ENCODE results near the gene RAX. TPM values are rescaled to one million over a fixed set of nuclear protein-coding genes. Genes with fewer than 3 reads are reported as not detected.

Gene RAX
- total and polyA plus RNA-seq, 2 donors (not counting 1 experiment from before 2014, with no cell fraction given), result not detected

- peaks cover 11% of the 10 kb centered on the region for H3K4me1 Mint-ChIP-seq
- no peak for DNase-seq
- Histone ChIP-seq H3K79me2 (ENCODE audit: control insufficient read depth, insufficient read depth, low read length) (no peaks in the 10 kb centered on the region), H3K27me3 (replicated peaks in 1 of 4; ENCODE audit: control extremely low read depth in 1 of 4, control insufficient read depth in 3 of 4, insufficient read depth in 4 of 4, low read length in 3 of 4) (peaks cover 0 to 71% (median 50%) of the 10 kb centered on the region in 4 experiments), H2AFZ (ENCODE audit: insufficient read depth, low read depth, low read length, poor library complexity, severe bottlenecking) (no peak overlapping the region), H3K4me2 (replicated peaks; ENCODE audit: low read depth, low read length, poor library complexity, severe bottlenecking) (no peak overlapping the region), H4K20me1 (ENCODE audit: control insufficient read depth, insufficient read depth, low read length, poor library complexity, severe bottlenecking) (no peaks in the 10 kb centered on the region), H3K9me3 (ENCODE audit: control extremely low read depth in 1 of 3, control insufficient read depth in 2 of 3, insufficient read depth in 1 of 3, low read length in 2 of 3) (peaks cover 0 to 27% (median 1%) of the 10 kb centered on the region in 3 donors), H3K4me3 (ENCODE audit: control extremely low read depth in 1 of 5, extremely low read depth in 1 of 5, insufficient read depth in 1 of 5, low read depth in 2 of 5, low read length in 4 of 5) (no peak overlapping the region), H3K27ac (ENCODE audit: low read length in 2 of 2) (no peak overlapping the region), H3K4me1 (ENCODE audit: control insufficient read depth in 2 of 2, insufficient read depth in 2 of 2, low read length in 2 of 2) (peaks cover 19 to 29% of the 10 kb centered on the region in 2 donors), H3K36me3 (replicated peaks in 1 of 2; ENCODE audit: control extremely low read depth in 1 of 2, control insufficient read depth in 1 of 2, extremely low read depth in 1 of 2, insufficient read depth in 2 of 2, low read length in 1 of 2) (no peaks in the 10 kb centered on the region), H3K9ac (ENCODE audit: low read length) (no peak overlapping the region)
- TF ChIP-seq, protein P1, sequence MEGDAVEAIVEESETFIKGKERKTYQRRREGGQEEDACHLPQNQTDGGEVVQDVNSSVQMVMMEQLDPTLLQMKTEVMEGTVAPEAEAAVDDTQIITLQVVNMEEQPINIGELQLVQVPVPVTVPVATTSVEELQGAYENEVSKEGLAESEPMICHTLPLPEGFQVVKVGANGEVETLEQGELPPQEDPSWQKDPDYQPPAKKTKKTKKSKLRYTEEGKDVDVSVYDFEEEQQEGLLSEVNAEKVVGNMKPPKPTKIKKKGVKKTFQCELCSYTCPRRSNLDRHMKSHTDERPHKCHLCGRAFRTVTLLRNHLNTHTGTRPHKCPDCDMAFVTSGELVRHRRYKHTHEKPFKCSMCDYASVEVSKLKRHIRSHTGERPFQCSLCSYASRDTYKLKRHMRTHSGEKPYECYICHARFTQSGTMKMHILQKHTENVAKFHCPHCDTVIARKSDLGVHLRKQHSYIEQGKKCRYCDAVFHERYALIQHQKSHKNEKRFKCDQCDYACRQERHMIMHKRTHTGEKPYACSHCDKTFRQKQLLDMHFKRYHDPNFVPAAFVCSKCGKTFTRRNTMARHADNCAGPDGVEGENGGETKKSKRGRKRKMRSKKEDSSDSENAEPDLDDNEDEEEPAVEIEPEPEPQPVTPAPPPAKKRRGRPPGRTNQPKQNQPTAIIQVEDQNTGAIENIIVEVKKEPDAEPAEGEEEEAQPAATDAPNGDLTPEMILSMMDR (IDR thresholded peaks at IDR 0.05), result no peak
- TF ChIP-seq EZH2 (IDR thresholded peaks at IDR 0.05; ENCODE audit: borderline replicate concordance, insufficient read depth, low read depth, low read length, poor library complexity, severe bottlenecking), result no peak
- H3K9me3 Mint-ChIP-seq (ENCODE audit: insufficient read depth), result no peaks in the 10 kb centered on the region
- intact Hi-C loops (cut with micrococcal nuclease), result no loop called here
- H3K27me3 Mint-ChIP-seq, result peaks cover 65% of the 10 kb centered on the region
- no peak overlapping the region for H3K4me3 Mint-ChIP-seq
- ChIA-PET CTCF (interaction anchor here (0.6 kb wide), 1 partner anchor 205 kb away, joined by 3 read pairs; no protein-coding TSS in a partner anchor), POLR2A (no interaction called here)
- ATAC-seq (ENCODE audit: low read depth), result no peak
- WGBS (ENCODE audit: insufficient coverage), result 14% methylated on average over 2 of the region's 6 CpGs
- no peak overlapping the region for H3K27ac Mint-ChIP-seq
These were observed 2.2 kb upstream of the RAX start for GRCh38 chr18:59275406-59275949.

DNA sequence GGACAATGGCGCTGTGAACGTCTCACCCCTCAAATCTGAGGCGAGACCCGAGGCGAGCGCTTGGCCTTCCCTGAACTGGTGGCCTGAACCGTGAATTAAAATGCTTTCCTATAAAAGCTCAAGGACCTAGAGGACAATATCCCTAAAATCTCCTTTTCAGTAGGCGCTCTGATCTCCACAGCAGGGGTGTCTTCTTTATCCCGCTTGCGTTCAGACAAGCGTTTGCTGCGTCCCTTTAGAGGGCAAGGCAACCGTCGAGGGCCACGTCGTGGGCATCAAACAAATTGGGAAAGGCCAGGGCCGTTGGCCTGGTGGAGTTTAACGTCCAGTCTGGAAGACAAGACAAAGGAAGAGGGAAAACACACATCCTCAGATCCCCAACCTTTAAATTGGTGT lies 1.3 kb upstream of the RAX start:
- Histone ChIP-seq H3K9me3 (ENCODE audit: control extremely low read depth in 1 of 3, control insufficient read depth in 2 of 3, insufficient read depth in 1 of 3, low read length in 2 of 3) (peaks cover 0 to 27% (median 1%) of the 10 kb centered on the region in 3 donors), H3K36me3 (replicated peaks in 1 of 2; ENCODE audit: control extremely low read depth in 1 of 2, control insufficient read depth in 1 of 2, extremely low read depth in 1 of 2, insufficient read depth in 2 of 2, low read length in 1 of 2) (no peaks in the 10 kb centered on the region), H3K4me2 (replicated peaks; ENCODE audit: low read depth, low read length, poor library complexity, severe bottlenecking) (no peak overlapping the region), H3K27me3 (replicated peaks in 1 of 4; ENCODE audit: control extremely low read depth in 1 of 4, control insufficient read depth in 3 of 4, insufficient read depth in 4 of 4, low read length in 3 of 4) (peaks cover 0 to 78% (median 57%) of the 10 kb centered on the region in 4 experiments), H3K4me3 (ENCODE audit: control extremely low read depth in 1 of 5, extremely low read depth in 1 of 5, insufficient read depth in 1 of 5, low read depth in 2 of 5, low read length in 4 of 5) (no peak overlapping the region), H3K27ac (ENCODE audit: low read length in 2 of 2) (no peak overlapping the region), H4K20me1 (ENCODE audit: control insufficient read depth, insufficient read depth, low read length, poor library complexity, severe bottlenecking) (no peaks in the 10 kb centered on the region), H3K9ac (ENCODE audit: low read length) (no peak overlapping the region), H3K79me2 (ENCODE audit: control insufficient read depth, insufficient read depth, low read length) (no peaks in the 10 kb centered on the region), H2AFZ (ENCODE audit: insufficient read depth, low read depth, low read length, poor library complexity, severe bottlenecking) (no peak overlapping the region), H3K4me1 (ENCODE audit: control insufficient read depth in 2 of 2, insufficient read depth in 2 of 2, low read length in 2 of 2) (peaks cover 22 to 34% of the 10 kb centered on the region in 2 donors)
- Mint-ChIP-seq H3K27ac (no peak overlapping the region), H3K27me3 (peaks cover 70% of the 10 kb centered on the region), H3K4me3 (no peak overlapping the region), H3K9me3 (ENCODE audit: insufficient read depth) (no peaks in the 10 kb centered on the region), H3K4me1 (peaks cover 14% of the 10 kb centered on the region)
- intact Hi-C loops (cut with micrococcal nuclease), result loop anchor here (5.0 kb wide), 1 partner anchor 83 kb away; the partner anchor contains the start of gene LMAN1
- no peak for ATAC-seq (ENCODE audit: low read depth)
- CTCF ChIA-PET, result no interaction called here
- POLR2A ChIA-PET, result no interaction called here
- TF ChIP-seq, protein P1 (IDR thresholded peaks at IDR 0.05), result no peak
- 14% methylated on average over 11 of the region's 18 CpGs for WGBS (ENCODE audit: insufficient coverage)
- DNase-seq, result peak; percentile 4
